Pancreas (tissue), 10 donors: ENCODE measurements around the gene CD40. TPM values are rescaled to one million over a fixed set of nuclear protein-coding genes. Genes with fewer than 3 reads are reported as not detected.

Experiments used
- ATAC-seq, 4 donors: fragments of 200-7000 bp; cut with Tn5 transposase; one replicate each; pipeline versions ENCODE4 v1.8.0 to v1.9.1; 2020; ENCODE audit warnings: mild to moderate bottlenecking in 4 of 4, moderate library complexity in 4 of 4
- DNase-seq, 6 donors: peaks; one replicate each; pipeline ENCODE4 v3.0.0-alpha.2; 2020
- FAIRE-seq: peaks from 2 replicates; lab custom pipeline; 2012; peaks lifted over from hg19 to GRCh38; lab: Jason Lieb, UNC
- H3K27ac ChIP-seq, 4 donors: fragments of 200-600 bp; sonication (generic); 1 replicate in 3 of 4; 2 replicates in 1 of 4; pipeline versions ENCODE4 v1.5.0 to v1.8.0; 2020
- H3K27me3 ChIP-seq, 4 donors: fragments of 200-600 bp; one replicate each; pipeline ENCODE4 v1.8.0; 2021
- H3K36me3 ChIP-seq, 3 donors: fragments of 200-600 bp; sonication (generic) in 1 of 3; one replicate each; pipeline versions ENCODE4 v1.5.0 to v1.8.0; 2020 to 2021
- H3K4me1 ChIP-seq, 3 donors: fragments of 200-600 bp; one replicate each; pipeline ENCODE4 v1.8.0; 2021
- H3K4me3 ChIP-seq, 4 donors: fragments of 200-600 bp; sonication (generic) in 2 of 4; one replicate each; pipeline versions ENCODE4 v1.5.0 to v1.8.0; 2020 to 2021
- H3K9me3 ChIP-seq, 4 donors: fragments of 200-600 bp; one replicate each; pipeline ENCODE4 v1.8.0; 2021
- whole genome bisulfite sequencing, 2 donors: extraction: QIAGEN DNeasy Blood & Tissue Kit; methylation state at CpG; one replicate each; pipeline ENCODE4 v1.1.7; 2013; 5-methylcytosine and 5-hydroxymethylcytosine counted together
- intact Hi-C, 3 donors: fragments of 100-400 bp; cut with DNase I; formaldehyde crosslinking; loops; one replicate each; pipeline versions ENCODE4 v1.11.1 to v1.14.2; 2022
- polyA plus RNA-seq, 2 donors: library from polyadenylated mRNA; stranded (reverse); fragments of 200-250 nt; gene quantifications; one replicate each; pipeline ENCODE4 v1.2.3, GENCODE V29; 2013
- total RNA-seq, 6 donors: library from RNA; stranded (reverse); fragmentation: NEBNext Ultra II Directional in 4 of 6; extraction: Animal tissue kit (Norgen Biotek cat#: 25700) in 4 of 6; gene quantifications; one replicate each; pipeline versions ENCODE4 v1.2.1 to v1.2.4, GENCODE V29; 2021 to 2023
- TF ChIP-seq, protein P1 (sequence below), 4 donors: fragments of 200-600 bp; sonication (generic) in 3 of 4; IDR thresholded peaks; one replicate each; pipeline versions ENCODE4 v1.5.0 to v1.8.0; 2021; ENCODE audit warnings: antibody characterized with exemption in 4 of 4
- donor health status: healthy with polysubstance abuse.
- donor health status: DM: no; HTN: no; CAD: no; lungs with moderate emphysema.
- donor health status: DM: no; HTN: no; CAD: no.
- donor health status: control.
- donor health status: control.
- donor health status: Bipolar disorder and iron deficiency.
- donor health status: DM: yes; HTN: yes; CAD: no.
- donor health status: DM: no; HTN: no; CAD: no.
- donor health status: DM: no; HTN: no; CAD: no.
- donor health status: DM: yes; HTN: yes; CAD: no.

The CD40 gene
- total and polyA plus RNA-seq, 8 donors, result 8.4 to 20.8 (median 9.7) TPM

DNA sequence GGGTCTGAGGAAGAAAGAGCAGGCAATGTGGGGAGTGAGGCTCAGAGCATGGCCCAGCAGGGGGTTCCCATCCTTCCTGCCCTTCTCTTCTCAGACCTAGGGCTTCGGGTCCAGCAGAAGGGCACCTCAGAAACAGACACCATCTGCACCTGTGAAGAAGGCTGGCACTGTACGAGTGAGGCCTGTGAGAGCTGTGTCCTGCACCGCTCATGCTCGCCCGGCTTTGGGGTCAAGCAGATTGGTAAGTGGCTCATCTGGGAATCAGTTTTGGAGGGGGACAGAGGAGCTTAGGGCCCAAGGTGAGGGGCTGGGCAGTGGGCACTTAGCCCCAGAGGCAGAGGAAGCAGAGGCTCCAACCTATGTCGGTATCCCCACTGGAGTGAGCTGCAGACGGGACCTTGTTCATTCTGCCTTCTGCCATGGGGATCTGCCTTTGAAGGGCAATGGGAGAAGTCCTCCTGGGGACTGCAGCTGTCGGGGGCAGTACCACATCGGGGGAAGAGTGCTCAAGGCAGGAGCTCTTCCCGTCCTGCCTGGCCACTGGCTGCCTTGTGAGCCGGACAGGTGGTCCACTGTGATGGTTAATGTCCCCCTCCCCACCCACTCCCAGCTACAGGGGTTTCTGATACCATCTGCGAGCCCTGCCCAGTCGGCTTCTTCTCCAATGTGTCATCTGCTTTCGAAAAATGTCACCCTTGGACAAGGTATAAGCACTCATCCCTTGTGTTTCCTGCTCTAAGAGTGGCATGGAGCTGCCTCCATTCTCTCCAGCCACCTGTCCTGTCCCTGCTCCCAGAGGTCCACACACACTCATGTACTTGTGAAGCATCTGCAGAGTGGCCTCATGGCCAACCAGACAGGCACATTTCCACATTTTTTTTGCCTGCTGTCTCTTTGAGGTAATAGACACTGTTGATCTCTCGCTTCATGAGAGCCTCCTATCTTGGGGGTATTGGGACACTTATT is 4.7 kb downstream of the CD40 start:
- no peak overlapping the region for H3K4me3 ChIP-seq
- H3K4me1 ChIP-seq, result peaks cover 0 to 8% (median 0%) of the 10 kb centered on the region in 3 donors
- H3K36me3 ChIP-seq, result peaks cover 0 to 14% (median 0%) of the 10 kb centered on the region in 3 donors
- intact Hi-C loops, result no loop called here
- TF ChIP-seq, protein P1, sequence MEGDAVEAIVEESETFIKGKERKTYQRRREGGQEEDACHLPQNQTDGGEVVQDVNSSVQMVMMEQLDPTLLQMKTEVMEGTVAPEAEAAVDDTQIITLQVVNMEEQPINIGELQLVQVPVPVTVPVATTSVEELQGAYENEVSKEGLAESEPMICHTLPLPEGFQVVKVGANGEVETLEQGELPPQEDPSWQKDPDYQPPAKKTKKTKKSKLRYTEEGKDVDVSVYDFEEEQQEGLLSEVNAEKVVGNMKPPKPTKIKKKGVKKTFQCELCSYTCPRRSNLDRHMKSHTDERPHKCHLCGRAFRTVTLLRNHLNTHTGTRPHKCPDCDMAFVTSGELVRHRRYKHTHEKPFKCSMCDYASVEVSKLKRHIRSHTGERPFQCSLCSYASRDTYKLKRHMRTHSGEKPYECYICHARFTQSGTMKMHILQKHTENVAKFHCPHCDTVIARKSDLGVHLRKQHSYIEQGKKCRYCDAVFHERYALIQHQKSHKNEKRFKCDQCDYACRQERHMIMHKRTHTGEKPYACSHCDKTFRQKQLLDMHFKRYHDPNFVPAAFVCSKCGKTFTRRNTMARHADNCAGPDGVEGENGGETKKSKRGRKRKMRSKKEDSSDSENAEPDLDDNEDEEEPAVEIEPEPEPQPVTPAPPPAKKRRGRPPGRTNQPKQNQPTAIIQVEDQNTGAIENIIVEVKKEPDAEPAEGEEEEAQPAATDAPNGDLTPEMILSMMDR (IDR thresholded peaks at IDR 0.05), result no peak
- no peaks in the 10 kb centered on the region for H3K27me3 ChIP-seq
- DNase-seq (no peak), ATAC-seq (no peak), FAIRE-seq (no peak)
- H3K9me3 ChIP-seq, result no peaks in the 10 kb centered on the region
- H3K27ac ChIP-seq, result no peak overlapping the region
- WGBS, 2 donors, result 78 to 90% methylated on average over 15 of the region's 15 CpGs

DNA sequence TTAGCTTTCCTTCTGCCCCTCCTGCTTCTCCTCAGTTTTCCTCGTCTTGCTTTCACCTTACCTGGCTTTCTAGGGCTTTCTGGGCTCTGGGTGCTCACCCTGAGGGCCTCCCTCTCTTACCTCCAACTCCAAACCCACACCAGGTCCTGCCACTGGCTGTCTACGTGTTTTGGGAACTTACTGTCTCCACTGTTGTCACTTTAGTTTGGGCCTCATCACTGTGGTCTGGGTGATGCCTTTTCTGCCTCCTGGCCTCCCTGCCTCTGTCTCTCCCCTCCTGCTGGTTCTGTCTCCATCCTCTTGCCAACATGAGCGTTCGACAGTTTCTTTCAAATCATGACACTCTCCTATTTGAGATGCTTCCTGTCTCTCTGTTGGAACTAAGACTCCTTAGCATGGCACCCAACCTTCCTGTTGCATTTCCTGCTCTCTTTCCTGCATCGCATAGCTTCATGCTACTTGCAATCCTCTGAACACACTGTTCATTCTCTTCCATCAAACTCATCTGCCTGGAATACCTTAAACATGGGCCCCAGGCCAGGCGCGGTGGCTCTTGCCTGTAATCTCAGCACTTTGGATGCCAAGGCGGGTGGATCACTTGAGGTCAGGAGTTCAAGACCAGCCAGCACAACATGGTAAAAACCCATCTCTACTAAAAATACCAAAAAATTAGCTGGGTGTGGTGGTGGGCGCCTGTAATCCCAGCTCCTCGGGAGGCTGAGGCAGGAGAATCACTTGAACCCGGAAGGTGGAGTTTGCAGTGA is 5.5 kb downstream of the CD40 start:
- Histone ChIP-seq H3K27ac (no peak overlapping the region), H3K27me3 (no peaks in the 10 kb centered on the region), H3K9me3 (no peaks in the 10 kb centered on the region), H3K4me1 (peaks cover 0 to 7% (median 0%) of the 10 kb centered on the region in 3 donors), H3K36me3 (peaks cover 0 to 14% (median 0%) of the 10 kb centered on the region in 3 donors), H3K4me3 (no peak overlapping the region)
- no peak for DNase-seq
- TF ChIP-seq, protein P1 (IDR thresholded peaks at IDR 0.05), result no peak
- intact Hi-C loops, result no loop called here
- no peak for FAIRE-seq
- no peak for ATAC-seq
- WGBS, 2 donors, result 83 to 90% methylated on average over 11 of the region's 11 CpGs

DNA sequence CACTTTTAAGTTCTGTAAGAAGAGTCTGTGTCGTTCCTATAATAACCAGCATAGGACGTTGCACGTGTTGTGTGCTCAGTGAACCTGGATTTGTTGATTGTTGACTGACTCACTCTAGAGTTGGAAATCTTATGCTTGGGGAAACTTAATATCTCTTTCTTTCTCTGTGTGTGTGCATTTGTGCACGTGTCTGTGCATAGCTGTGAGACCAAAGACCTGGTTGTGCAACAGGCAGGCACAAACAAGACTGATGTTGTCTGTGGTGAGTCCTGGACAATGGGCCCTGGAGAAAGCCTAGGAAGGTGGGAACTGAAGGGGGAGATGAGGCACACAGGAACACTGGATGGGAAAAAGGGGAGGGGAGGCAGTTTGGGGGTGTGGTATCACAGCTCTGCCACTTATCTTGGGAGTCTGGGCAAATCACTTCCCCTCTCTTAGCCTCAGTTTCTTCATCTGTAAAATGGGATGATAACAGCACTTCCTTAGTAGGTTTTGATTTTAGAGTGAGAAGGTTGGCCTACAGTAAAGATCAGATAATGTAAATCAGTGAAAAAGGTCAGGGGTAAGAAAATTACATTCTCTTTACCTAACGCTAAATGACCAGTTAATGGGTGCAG is 8.4 kb downstream of the CD40 start:
- no peak for FAIRE-seq

DNA sequence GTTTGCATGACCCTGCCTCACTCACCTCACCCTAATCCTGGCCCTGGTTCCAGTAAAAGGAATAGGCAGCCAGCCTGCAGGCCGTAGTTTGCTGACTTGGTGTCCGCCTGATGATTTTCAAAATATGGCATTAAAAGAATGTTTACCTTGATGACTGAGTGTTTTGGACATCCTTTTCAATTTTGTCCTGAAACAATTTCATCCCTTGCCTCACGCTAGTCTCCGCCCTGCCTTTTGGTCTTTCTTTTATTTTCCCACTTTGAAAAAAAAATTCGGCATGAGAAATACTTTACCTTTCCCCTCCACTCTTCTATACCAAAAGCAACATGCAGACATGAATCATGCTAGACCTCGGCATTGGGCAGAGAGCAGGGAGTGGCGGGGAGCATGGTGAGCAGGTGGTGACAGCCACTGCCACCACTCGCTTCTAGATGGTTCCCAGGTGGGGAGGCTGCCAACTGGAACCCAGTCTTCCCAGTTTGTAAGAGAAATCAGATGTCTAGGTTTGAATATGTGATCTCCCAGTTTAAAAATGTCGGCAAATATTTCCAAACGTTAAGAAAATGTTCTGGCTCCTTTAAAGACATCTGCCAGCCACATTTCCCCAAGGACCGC is 9.4 kb downstream of the CD40 start:
- TF ChIP-seq, protein P1 (IDR thresholded peaks at IDR 0.05), result no peak
- no peak for FAIRE-seq
- no peak for ATAC-seq
- 71 to 80% methylated on average over 11 of the region's 11 CpGs for WGBS, 2 donors
- Histone ChIP-seq H3K27ac (no peak overlapping the region), H3K4me3 (no peak overlapping the region), H3K4me1 (no peaks in the 10 kb centered on the region), H3K27me3 (no peaks in the 10 kb centered on the region), H3K9me3 (no peaks in the 10 kb centered on the region), H3K36me3 (peaks cover 0 to 14% (median 0%) of the 10 kb centered on the region in 3 donors)
- no peak for DNase-seq
- intact Hi-C loops, result no loop called here

More for the DNA sequence above, 8.4 kb downstream of the CD40 start:
- H3K27ac ChIP-seq, result no peak overlapping the region
- ATAC-seq, result no peak
- no peak for DNase-seq
- H3K27me3 ChIP-seq, result no peaks in the 10 kb centered on the region
- H3K9me3 ChIP-seq, result no peaks in the 10 kb centered on the region
- no peaks in the 10 kb centered on the region for H3K4me1 ChIP-seq
- no peak overlapping the region for H3K4me3 ChIP-seq
- TF ChIP-seq, protein P1 (IDR thresholded peaks at IDR 0.05), result no peak
- WGBS, 2 donors, result 70 to 82% methylated on average over 5 of the region's 5 CpGs
- intact Hi-C loops, result no loop called here
- H3K36me3 ChIP-seq, result peaks cover 0 to 14% (median 0%) of the 10 kb centered on the region in 3 donors
